Heart right ventricle (tissue), 16 donors: ENCODE measurements around the gene MACROD2. TPM values are rescaled to one million over a fixed set of nuclear protein-coding genes. Genes with fewer than 3 reads are reported as not detected.

Source experiments
- ATAC-seq, 8 donors: fragments of 200-7000 bp; cut with Tn5 transposase; one replicate each; pipeline ENCODE4 v1.9.1; 2020; ENCODE audit warnings: mild to moderate bottlenecking in 8 of 8, moderate library complexity in 8 of 8, moderate number of reproducible peaks in 1 of 8
- DNase-seq, 2 donors: peaks; one replicate each; pipeline ENCODE4 v3.0.0-alpha.2; 2020
- H3K27ac ChIP-seq, 10 donors: fragments of 200-600 bp; sonication (generic) in 2 of 10; one replicate each; pipeline versions ENCODE4 v1.5.0 to v1.8.0; 2020 to 2022; ENCODE audit warnings: mild to moderate bottlenecking in 3 of 10
- H3K27me3 ChIP-seq, 7 donors: fragments of 200-600 bp; one replicate each; pipeline ENCODE4 v1.8.0; 2021 to 2022; ENCODE audit warnings: mild to moderate bottlenecking in 2 of 7
- H3K36me3 ChIP-seq, 9 donors: fragments of 200-600 bp; sonication (generic) in 1 of 9; one replicate each; pipeline versions ENCODE4 v1.5.0 to v1.8.0; 2020 to 2022; ENCODE audit warnings: mild to moderate bottlenecking in 2 of 9
- H3K4me1 ChIP-seq, 9 donors: fragments of 200-600 bp; sonication (generic) in 1 of 9; one replicate each; pipeline versions ENCODE4 v1.5.0 to v1.8.0; 2020 to 2022; ENCODE audit warnings: mild to moderate bottlenecking in 4 of 9
- H3K4me3 ChIP-seq, 10 donors: fragments of 200-600 bp; sonication (generic) in 2 of 10; one replicate each; pipeline versions ENCODE4 v1.5.0 to v1.8.0; 2020 to 2022; ENCODE audit warnings: mild to moderate bottlenecking in 7 of 10, moderate library complexity in 2 of 10
- H3K9me3 ChIP-seq, 11 donors: fragments of 200-600 bp in 10 of 11; sonication (generic) in 2 of 11; one replicate each; pipeline versions ENCODE4 v1.5.0 to v1.8.0; 2013 to 2022; ENCODE audit warnings: mild to moderate bottlenecking in 2 of 11, control low read depth in 1 of 11, moderate library complexity in 1 of 11
- WGBS, 2 donors: extraction: QIAGEN DNeasy Blood & Tissue Kit; methylation state at CpG; one replicate each; pipeline ENCODE4 v1.1.7; 2013; ENCODE audit warnings: inconsistent platforms in 1 of 2; 5-methylcytosine and 5-hydroxymethylcytosine counted together
- intact Hi-C, 10 donors: fragments of 100-400 bp; cut with DNase I; formaldehyde crosslinking; loops; one replicate each; pipeline versions ENCODE4 v1.11.1 to v1.14.2; 2022
- polyA plus RNA-seq, 2 donors: library from polyadenylated mRNA; stranded (reverse); fragments of 200-250 nt; gene quantifications; one replicate each; pipeline ENCODE4 v1.2.3, GENCODE V29; 2013
- total RNA-seq, 10 donors: library from RNA; stranded (reverse); fragmentation: NEBNext Ultra II Directional in 3 of 10; extraction: Animal tissue kit (Norgen Biotek cat#: 25700) in 3 of 10; gene quantifications; one replicate each; pipeline versions ENCODE4 v1.2.1 to v1.2.4, GENCODE V29; 2021 to 2023
- TF ChIP-seq, protein P1 (sequence below), 9 donors: fragments of 200-600 bp; sonication (generic) in 2 of 9; IDR thresholded peaks; one replicate each; pipeline versions ENCODE4 v1.5.0 to v1.8.0; 2021 to 2022; ENCODE audit warnings: antibody characterized with exemption in 9 of 9, mild to moderate bottlenecking in 5 of 9, moderate library complexity in 1 of 9
- donor health status: Arrhythmogenic right ventricular cardiomyopathy.
- donor health status: ischemic (EF 13 %, LVEDD 7.1; RV severe dilation, severe dysfunction).
- donor health status: healthy with polysubstance abuse.
- donor health status: DM: no; HTN: yes; CAD: no.
- donor health status: DM: no; HTN: no; CAD: no.
- donor health status: ischemic (EF 25% LVEDD 6.9; RV normal size, moderate dysfunction).
- donor health status: ischemic (EF 25% LVEDD 5.7; RV mildly dilated, moderate dysfunction).
- donor health status: healthy.
- donor health status: DM: yes; HTN: yes; CAD: no.
- donor health status: Ischemic cardiomyopathy.
- donor health status: ischemic (EF 35%, LVEDD 5.7; RV mildly dilated, moderate dysfunction).
- donor health status: nonischemic (EF 11% LVEDD 7.7; RV severe dilation, severe dysfunction).
- donor health status: DM: yes; HTN: yes; CAD: no.
- donor health status: PGD.
- donor health status: ischemic (EF 29% LVEDD 5.4; RV normal size, mild dysfunction).
- donor health status: nonischemic (EF 23%, LVEDD 6.1; RV moderate dilation, normal function).

Gene MACROD2
- total and polyA plus RNA-seq, 12 donors: 0.28 to 6.4 (median 4.1) TPM

DNA sequence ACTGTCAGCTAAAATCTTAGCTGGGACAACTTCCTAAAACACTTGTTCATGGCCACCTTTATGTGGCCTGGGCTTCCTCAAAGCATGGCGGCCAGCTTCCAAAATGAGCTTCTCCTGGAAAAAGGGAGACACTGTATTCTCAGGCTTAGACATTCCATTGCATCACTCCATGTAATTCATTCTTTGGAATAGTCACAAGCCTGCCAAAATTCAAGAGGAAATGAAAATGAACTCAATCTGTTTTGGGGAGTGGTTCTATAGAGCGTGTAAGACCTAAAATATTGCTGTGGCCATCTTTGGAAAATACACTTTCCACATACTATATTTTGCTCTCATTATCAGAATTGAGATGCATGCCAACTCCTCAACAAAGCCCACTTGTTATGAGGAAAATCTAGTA is 1890.9 kb downstream of the MACROD2 start:
- Histone ChIP-seq H3K4me1 (no peaks in the 10 kb centered on the region), H3K27ac (no peak overlapping the region), H3K4me3 (no peak overlapping the region), H3K36me3 (no peaks in the 10 kb centered on the region), H3K27me3 (no peaks in the 10 kb centered on the region), H3K9me3 (peaks cover 0 to 28% (median 4%) of the 10 kb centered on the region in 11 donors)
- TF ChIP-seq, protein P1, sequence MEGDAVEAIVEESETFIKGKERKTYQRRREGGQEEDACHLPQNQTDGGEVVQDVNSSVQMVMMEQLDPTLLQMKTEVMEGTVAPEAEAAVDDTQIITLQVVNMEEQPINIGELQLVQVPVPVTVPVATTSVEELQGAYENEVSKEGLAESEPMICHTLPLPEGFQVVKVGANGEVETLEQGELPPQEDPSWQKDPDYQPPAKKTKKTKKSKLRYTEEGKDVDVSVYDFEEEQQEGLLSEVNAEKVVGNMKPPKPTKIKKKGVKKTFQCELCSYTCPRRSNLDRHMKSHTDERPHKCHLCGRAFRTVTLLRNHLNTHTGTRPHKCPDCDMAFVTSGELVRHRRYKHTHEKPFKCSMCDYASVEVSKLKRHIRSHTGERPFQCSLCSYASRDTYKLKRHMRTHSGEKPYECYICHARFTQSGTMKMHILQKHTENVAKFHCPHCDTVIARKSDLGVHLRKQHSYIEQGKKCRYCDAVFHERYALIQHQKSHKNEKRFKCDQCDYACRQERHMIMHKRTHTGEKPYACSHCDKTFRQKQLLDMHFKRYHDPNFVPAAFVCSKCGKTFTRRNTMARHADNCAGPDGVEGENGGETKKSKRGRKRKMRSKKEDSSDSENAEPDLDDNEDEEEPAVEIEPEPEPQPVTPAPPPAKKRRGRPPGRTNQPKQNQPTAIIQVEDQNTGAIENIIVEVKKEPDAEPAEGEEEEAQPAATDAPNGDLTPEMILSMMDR (IDR thresholded peaks at IDR 0.05): no peak
- intact Hi-C loops: no loop called here
- ATAC-seq (no peak), DNase-seq (no peak)
- 68 to 80% methylated on average over 2 of the region's 2 CpGs for WGBS, 2 donors

DNA sequence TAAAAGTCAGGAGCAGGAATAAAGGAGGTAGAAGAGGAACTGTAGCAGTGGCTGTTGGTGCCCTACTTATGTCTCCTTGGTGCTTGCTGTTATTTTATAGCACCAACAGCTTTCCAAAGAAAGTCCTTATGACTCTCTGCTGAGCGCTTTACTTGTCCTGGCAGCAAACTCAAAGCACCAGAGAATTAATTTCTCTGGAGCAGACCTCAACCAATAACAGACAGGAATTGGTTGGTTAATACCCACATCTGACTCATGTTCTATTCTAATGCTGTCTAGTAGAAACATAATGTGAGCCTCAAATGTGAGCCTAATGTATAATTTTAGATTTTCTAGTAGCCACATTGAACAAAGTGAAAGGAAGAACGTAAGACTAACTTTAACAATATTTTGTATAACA is 1892.1 kb downstream of the MACROD2 start:
- Histone ChIP-seq H3K9me3 (peaks cover 0 to 23% (median 0%) of the 10 kb centered on the region in 11 donors), H3K4me1 (no peaks in the 10 kb centered on the region), H3K27me3 (no peaks in the 10 kb centered on the region), H3K36me3 (no peaks in the 10 kb centered on the region), H3K27ac (no peak overlapping the region), H3K4me3 (no peak overlapping the region)
- intact Hi-C loops: no loop called here
- ATAC-seq (no peak), DNase-seq (no peak)
- TF ChIP-seq, protein P1 (IDR thresholded peaks at IDR 0.05): no peak
- 93 to 94% methylated on average over 2 of the region's 2 CpGs for WGBS, 2 donors

DNA sequence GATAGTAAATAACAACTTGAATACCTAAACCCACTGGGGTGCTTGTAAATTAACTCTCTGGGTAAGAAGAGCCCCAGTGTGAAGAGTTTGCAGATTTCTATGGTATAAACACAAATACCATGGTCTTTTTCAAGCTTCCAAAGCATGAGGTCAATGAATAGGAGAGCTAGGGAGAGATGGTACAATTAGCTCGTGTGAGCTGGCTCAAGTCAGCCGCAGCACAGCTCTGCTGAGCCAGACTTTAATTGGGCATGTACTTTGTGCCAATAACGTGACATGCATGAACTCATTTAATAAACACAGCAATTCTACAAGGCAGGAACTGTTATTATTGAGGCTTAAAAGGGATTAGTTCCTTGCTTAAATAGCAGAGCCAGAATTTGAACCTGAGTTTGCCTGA is 1893.7 kb downstream of the MACROD2 start:
- no peaks in the 10 kb centered on the region for H3K4me1 ChIP-seq
- no peaks in the 10 kb centered on the region for H3K36me3 ChIP-seq
- no peak for DNase-seq
- H3K4me3 ChIP-seq: no peak overlapping the region
- H3K9me3 ChIP-seq: peaks cover 0 to 23% (median 0%) of the 10 kb centered on the region in 11 donors
- TF ChIP-seq, protein P1 (IDR thresholded peaks at IDR 0.05): no peak
- no peaks in the 10 kb centered on the region for H3K27me3 ChIP-seq
- intact Hi-C loops: no loop called here
- 72 to 75% methylated on average over 3 of the region's 3 CpGs for WGBS, 2 donors
- no peak for ATAC-seq
- H3K27ac ChIP-seq: no peak overlapping the region

GRCh38 chr20:15889514-15890256 is 1894.4 kb downstream of the MACROD2 start:
- TF ChIP-seq, protein P1 (IDR thresholded peaks at IDR 0.05): no peak

More at GRCh38 chr20:15889514-15890256, 1894.4 kb downstream of the MACROD2 start:
- DNase-seq: no peak
- Histone ChIP-seq H3K4me1 (no peaks in the 10 kb centered on the region), H3K27ac (no peak overlapping the region), H3K27me3 (no peaks in the 10 kb centered on the region), H3K36me3 (no peaks in the 10 kb centered on the region), H3K9me3 (peaks cover 0 to 23% (median 0%) of the 10 kb centered on the region in 11 donors), H3K4me3 (no peak overlapping the region)
- no peak for ATAC-seq
- intact Hi-C loops: loop anchor here in 1 of 10 donors (10.0 kb wide), 1 partner anchor 1235 kb away; no protein-coding TSS in a partner anchor
